Measurements from ENCODE around the gene ASB2. TPM values are rescaled to one million over a fixed set of nuclear protein-coding genes. Genes with fewer than 3 reads are reported as not detected.
A peak's percentile ranks its signal among the peaks of the same experiment; 100 is the strongest.

The ASB2 gene
- total RNA-seq, 2 experiments from 2014 or later, result 93.9 to 99.3 TPM

DNA sequence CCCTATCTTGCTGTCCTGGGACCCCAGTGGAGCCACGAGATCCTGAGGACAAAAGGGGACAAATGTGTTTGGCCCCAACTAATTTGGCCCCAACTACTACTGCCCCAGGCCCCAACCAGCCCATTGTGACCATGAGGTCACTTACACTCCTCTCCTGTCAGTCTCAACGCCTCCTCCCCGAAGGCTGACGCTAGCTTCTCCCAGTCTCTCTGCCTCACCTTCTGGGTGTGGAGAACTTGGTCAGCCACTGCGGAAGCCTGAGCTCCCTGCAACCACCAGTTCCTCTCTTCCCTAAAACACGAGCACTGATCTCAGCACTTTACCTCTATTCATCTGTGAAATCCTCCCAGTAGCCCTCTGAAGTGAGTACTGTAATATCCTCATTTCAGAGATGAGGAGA is 35.9 kb downstream of the ASB2 start:
- no peaks in the 10 kb centered on the region for H3K9me3 Mint-ChIP-seq
- H3K4me1 Mint-ChIP-seq, result peaks cover 36% of the 10 kb centered on the region
- CTCF ChIA-PET, result interaction anchor here (0.7 to 11.2 kb wide), 33 partner anchors 11 to 285 kb away, joined by 3 to 354 read pairs (median 9); partner anchors contain the start of genes ASB2, CCDC197, DDX24 and IFI27L1
- H3K27ac Mint-ChIP-seq, result peak overlapping the region; percentile 68
- H3K36me3 Mint-ChIP-seq (ENCODE audit: low read depth), result peaks cover 80% of the 10 kb centered on the region
- no peaks in the 10 kb centered on the region for H3K27me3 Mint-ChIP-seq
- POLR2A ChIA-PET, result interaction anchor here (1.3 to 6.1 kb wide), 12 partner anchors 12 to 141 kb away, joined by 3 to 79 read pairs (median 12); partner anchors contain the start of genes ASB2, CCDC197, DDX24 and IFI27L1
- H3K4me3 Mint-ChIP-seq, result peak overlapping the region; percentile 20
- no peak for DNase-seq

DNA sequence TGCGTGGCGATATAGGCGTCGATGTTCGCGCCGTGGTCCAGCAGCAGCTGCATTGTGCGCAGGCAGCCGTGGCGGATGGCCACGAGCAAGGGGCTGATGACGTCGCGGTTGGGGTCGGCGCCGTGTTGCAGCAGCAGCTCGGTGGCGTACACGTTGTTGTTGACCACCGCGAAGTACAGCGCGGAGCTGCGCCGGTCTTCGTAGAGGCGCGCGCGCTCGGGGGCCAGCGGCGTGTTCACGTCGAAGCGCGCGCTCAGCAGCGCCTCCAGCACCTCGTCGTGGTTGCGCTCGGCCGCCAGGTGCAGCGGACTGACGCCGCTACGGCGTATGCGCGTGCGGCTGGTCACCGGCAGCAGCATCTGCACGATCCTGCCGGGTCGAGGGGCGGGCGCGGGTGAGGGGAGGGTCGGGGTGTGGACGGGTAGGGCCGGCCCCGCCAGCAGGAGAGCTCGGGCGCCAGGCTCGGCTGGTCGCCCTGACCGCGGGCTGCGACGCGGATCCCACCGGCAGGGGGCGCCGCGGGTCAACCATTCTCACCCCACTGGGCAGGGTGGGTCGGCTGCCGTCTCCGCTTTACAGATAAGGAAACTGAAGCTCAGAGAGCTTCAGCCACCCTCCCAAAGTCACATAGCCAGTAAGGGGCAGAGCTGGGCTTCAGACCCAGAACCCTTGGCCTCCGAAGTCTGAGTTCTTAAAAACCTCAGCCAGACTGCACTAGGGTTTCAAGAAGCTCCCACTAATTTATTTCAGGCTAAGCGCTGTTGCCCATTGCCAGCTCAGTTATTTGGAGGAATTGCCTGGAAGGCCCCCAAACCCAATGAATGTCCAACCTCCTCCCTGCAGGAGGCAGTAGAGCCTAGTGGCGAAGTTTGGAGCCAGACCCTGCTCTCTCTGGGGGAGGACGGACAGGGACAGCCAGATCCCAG is 36.8 kb downstream of the ASB2 start:
- H3K36me3 Mint-ChIP-seq (ENCODE audit: low read depth), result peaks cover 83% of the 10 kb centered on the region
- ChIA-PET POLR2A (interaction anchor here (0.7 to 6.1 kb wide), 21 partner anchors 11 to 197 kb away, joined by 3 to 79 read pairs (median 5); partner anchors contain the start of genes ASB2, CCDC197, DDX24 and IFI27L1), CTCF (interaction anchor here (0.6 to 11.2 kb wide), 54 partner anchors 9 to 286 kb away, joined by 3 to 354 read pairs (median 4); partner anchors contain the start of genes ASB2, CCDC197, DDX24 and IFI27L1)
- peaks cover 36% of the 10 kb centered on the region for H3K4me1 Mint-ChIP-seq
- no peaks in the 10 kb centered on the region for H3K27me3 Mint-ChIP-seq
- peak overlapping the region; percentile 52 for H3K4me3 Mint-ChIP-seq
- H3K27ac Mint-ChIP-seq, result peak overlapping the region; percentile 68
- H3K9me3 Mint-ChIP-seq, result no peaks in the 10 kb centered on the region
- DNase-seq, result peak; percentile 92

DNA sequence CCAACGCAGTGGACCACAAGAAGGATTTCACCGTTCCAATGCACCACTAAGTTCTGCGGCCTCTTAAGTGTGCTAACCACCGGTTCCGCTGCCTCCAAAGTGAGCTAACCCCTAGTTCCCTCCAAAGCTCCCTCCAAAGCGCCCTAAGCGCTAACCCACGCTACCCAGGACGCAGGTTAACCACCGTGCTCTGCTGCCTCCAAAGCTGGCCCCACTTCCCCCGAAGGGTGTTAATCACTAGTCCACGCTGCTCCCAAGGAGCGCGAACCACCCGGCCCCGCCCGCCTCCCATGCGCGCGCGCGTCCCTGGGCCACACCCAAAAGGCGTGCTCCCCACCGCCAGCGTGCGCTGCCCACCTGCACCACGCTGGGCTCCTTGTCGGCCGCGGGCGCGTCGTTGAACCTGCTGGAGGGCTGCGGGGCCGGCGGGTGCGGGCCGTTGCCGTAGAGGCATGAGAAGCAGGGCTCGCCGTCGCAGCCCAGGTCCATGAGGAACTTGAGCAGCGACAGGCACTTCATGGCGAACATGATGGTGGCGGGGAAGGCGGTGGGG is 37.5 kb downstream of the ASB2 start:
- Mint-ChIP-seq H3K4me1 (peaks cover 36% of the 10 kb centered on the region), H3K4me3 (peak overlapping the region; percentile 52), H3K27me3 (no peaks in the 10 kb centered on the region), H3K27ac (no peak overlapping the region), H3K36me3 (ENCODE audit: low read depth) (peaks cover 83% of the 10 kb centered on the region), H3K9me3 (no peaks in the 10 kb centered on the region)
- no peak for DNase-seq
- ChIA-PET CTCF (interaction anchor here (0.7 to 11.2 kb wide), 23 partner anchors 8 to 243 kb away, joined by 3 to 354 read pairs (median 24); partner anchors contain the start of genes ASB2, CCDC197, IFI27L2 and OTUB2), POLR2A (interaction anchor here (0.7 to 6.1 kb wide), 14 partner anchors 14 to 198 kb away, joined by 3 to 79 read pairs (median 10); partner anchors contain the start of genes ASB2, CCDC197, DDX24 and IFI27L1)

DNA sequence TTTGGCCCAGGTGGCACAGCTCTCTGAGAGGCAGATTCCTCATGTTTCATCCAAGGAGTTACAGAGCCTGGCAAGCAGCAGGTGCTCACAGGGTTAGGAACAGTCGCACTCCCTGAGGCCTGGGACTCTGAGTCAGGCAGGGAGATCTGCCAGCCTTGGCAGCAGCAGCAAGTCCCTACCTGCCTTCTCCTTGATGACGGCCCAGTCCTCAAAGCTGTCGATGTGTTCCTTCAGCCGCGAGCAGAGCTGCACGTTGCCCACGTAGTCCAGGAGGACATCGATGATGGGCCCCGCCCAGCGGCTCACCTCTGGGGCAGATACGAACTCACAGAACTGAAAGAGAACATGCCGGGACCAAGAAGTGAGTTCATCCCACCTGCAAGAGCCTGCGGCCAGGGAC is 38.9 kb downstream of the ASB2 start:
- ChIA-PET CTCF (interaction anchor here (0.6 to 11.2 kb wide), 12 partner anchors 9 to 1586 kb away, joined by 3 to 354 read pairs (median 4); partner anchors contain the start of genes ASB2 and CCDC197), POLR2A (interaction anchor here (1.4 to 6.1 kb wide), 5 partner anchors 22 to 63 kb away, joined by 3 to 79 read pairs (median 15); no protein-coding TSS in a partner anchor)
- Mint-ChIP-seq H3K9me3 (no peaks in the 10 kb centered on the region), H3K27me3 (no peaks in the 10 kb centered on the region), H3K4me1 (peaks cover 34% of the 10 kb centered on the region), H3K27ac (no peak overlapping the region), H3K36me3 (ENCODE audit: low read depth) (peaks cover 80% of the 10 kb centered on the region), H3K4me3 (no peak overlapping the region)
- DNase-seq, result no peak

DNA sequence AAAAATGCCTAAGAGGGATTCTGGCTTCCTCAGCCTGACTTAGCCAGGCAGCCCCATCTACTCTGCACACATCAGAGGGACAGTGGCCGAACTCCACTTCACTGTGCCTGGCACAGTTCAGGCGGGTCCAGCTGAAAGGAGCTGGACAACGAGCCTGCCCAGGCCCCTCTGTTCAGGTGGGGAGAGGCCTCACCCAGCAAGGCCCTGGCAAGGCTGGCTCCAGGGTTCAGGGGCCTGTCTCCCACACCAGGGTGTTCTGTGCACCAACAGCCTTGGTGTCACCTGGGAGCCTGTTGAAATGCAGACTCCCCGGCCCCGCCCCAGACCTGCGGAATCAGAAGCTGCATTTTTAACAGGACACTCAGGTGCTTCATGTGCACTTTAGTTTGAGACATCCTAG is 39.4 kb downstream of the ASB2 start:
- ChIA-PET CTCF (interaction anchor here (1.1 to 11.2 kb wide), 9 partner anchors 9 to 200 kb away, joined by 3 to 354 read pairs (median 6); partner anchors contain the start of genes ASB2 and CCDC197), POLR2A (interaction anchor here (1.5 to 6.1 kb wide), 3 partner anchors 26 to 63 kb away, joined by 4 to 79 read pairs (median 15); no protein-coding TSS in a partner anchor)
- H3K4me1 Mint-ChIP-seq, result peaks cover 32% of the 10 kb centered on the region
- H3K27ac Mint-ChIP-seq, result no peak overlapping the region
- no peak for DNase-seq
- no peaks in the 10 kb centered on the region for H3K27me3 Mint-ChIP-seq
- H3K4me3 Mint-ChIP-seq, result no peak overlapping the region
- H3K36me3 Mint-ChIP-seq (ENCODE audit: low read depth), result peaks cover 80% of the 10 kb centered on the region
- H3K9me3 Mint-ChIP-seq, result no peaks in the 10 kb centered on the region

DNA sequence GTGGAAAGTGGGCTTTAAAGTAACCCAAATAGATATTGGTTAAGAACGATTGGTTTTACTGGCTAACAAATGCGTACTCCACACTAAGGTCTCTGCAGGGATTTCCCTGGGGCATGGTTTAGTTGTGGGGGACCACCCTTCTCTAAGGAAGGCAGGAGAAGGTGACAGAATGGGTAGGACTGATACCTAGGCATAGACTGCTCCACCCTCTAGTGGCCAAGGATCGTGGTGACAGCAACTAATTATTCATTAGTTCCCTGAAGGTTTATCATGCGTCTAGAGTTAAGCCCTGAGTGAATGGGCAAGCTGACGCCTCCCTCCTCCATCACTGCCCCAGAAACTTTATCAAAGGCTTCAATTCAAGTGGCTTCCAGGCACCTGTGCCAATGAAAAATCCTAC is 40.1 kb downstream of the ASB2 start:
- Mint-ChIP-seq H3K27ac (no peak overlapping the region), H3K4me1 (peaks cover 29% of the 10 kb centered on the region), H3K4me3 (no peak overlapping the region), H3K9me3 (no peaks in the 10 kb centered on the region), H3K36me3 (ENCODE audit: low read depth) (peaks cover 76% of the 10 kb centered on the region), H3K27me3 (no peaks in the 10 kb centered on the region)
- ChIA-PET POLR2A (interaction anchor here (0.8 to 6.1 kb wide), 3 partner anchors 35 to 64 kb away, joined by 3 to 79 read pairs (median 15); no protein-coding TSS in a partner anchor), CTCF (interaction anchor here (1.0 to 11.2 kb wide), 12 partner anchors 10 to 200 kb away, joined by 3 to 354 read pairs (median 6); partner anchors contain the start of genes ASB2 and CCDC197)
- no peak for DNase-seq

DNA sequence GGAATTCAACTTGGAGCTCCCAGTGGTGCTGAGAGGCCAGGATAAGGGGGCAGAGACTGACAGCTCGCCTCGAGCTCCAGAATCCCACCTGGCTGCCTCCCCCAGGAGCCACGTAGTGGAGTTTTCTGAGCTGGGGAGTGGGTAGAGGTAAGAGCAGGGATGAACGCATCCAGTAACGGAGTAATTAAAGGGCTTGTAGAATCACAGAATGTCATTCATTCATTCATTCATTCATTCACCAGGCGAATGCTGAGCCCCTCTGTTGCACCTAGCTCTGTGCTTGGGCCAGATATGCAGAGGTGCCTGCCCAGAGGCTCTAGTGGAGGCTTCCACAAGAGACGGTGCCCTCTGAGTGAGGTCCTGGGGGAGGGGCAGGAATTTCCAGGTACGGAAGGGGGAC is 41.2 kb downstream of the ASB2 start:
- POLR2A ChIA-PET, result interaction anchor here (2.4 kb wide), 1 partner anchor 65 kb away, joined by 15 read pairs; no protein-coding TSS in a partner anchor

DNA sequence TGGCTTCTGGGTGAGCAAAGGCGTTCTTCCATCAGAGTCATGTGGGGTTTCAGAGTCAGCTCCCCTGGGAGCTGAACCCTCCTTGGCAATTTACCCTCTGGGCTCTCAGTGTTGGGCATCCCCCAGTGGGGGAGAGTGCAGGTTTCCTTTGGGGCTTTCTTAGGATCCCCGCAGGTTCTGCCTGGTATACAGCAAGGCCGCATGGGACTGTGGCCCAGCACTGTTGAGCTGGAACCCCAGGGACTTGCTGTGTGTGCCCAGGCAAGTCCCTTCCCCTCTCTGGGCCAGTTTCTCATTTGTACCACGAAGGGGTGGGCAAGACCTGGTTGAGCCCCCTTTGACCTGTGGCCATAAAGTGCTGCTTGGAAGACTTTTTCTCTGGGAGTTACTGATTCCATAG is 43.7 kb downstream of the ASB2 start:
- DNase-seq, result no peak
- Mint-ChIP-seq H3K36me3 (ENCODE audit: low read depth) (peaks cover 49% of the 10 kb centered on the region), H3K4me1 (peaks cover 5% of the 10 kb centered on the region), H3K4me3 (no peak overlapping the region), H3K9me3 (no peaks in the 10 kb centered on the region), H3K27me3 (no peaks in the 10 kb centered on the region), H3K27ac (no peak overlapping the region)
- CTCF ChIA-PET, result interaction anchor here (0.6 to 1.2 kb wide), 2 partner anchors 71 to 277 kb away, joined by 3 to 4 read pairs; no protein-coding TSS in a partner anchor
- POLR2A ChIA-PET, result interaction anchor here (1.0 kb wide), 1 partner anchor 22 kb away, joined by 3 read pairs; no protein-coding TSS in a partner anchor

More for the DNA sequence above, 41.2 kb downstream of the ASB2 start:
- no peaks in the 10 kb centered on the region for H3K27me3 Mint-ChIP-seq
- CTCF ChIA-PET, result interaction anchor here (1.0 to 11.2 kb wide), 8 partner anchors 11 to 201 kb away, joined by 3 to 354 read pairs (median 5); partner anchors contain the start of genes ASB2 and CCDC197
- no peak for DNase-seq
- H3K9me3 Mint-ChIP-seq, result no peaks in the 10 kb centered on the region
- peaks cover 66% of the 10 kb centered on the region for H3K36me3 Mint-ChIP-seq (ENCODE audit: low read depth)
- no peak overlapping the region for H3K4me3 Mint-ChIP-seq
- no peak overlapping the region for H3K27ac Mint-ChIP-seq
- peaks cover 20% of the 10 kb centered on the region for H3K4me1 Mint-ChIP-seq

DNA sequence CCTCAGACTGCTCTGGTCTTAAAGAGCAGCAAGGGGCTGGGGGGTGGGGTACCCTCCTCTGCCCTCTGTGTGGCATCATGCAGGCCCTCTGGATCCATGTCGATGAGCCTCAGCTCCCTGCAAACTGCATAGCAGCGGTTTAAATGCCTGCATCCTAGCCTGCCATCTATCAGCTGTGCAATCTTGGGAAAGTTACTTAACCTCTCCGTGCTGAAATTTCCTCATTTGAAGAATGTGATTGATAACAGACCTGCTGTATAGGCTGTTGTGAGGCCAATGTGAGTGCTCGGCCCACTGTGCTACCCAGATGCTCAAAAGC is 45.4 kb downstream of the ASB2 start:
- H3K27me3 Mint-ChIP-seq, result no peaks in the 10 kb centered on the region
- no peak overlapping the region for H3K4me3 Mint-ChIP-seq
- ChIA-PET POLR2A (interaction anchor here (0.9 kb wide), 1 partner anchor 74 kb away, joined by 3 read pairs; no protein-coding TSS in a partner anchor), CTCF (interaction anchor here (1.5 kb wide), 1 partner anchor 9 kb away, joined by 9 read pairs; no protein-coding TSS in a partner anchor)
- no peaks in the 10 kb centered on the region for H3K4me1 Mint-ChIP-seq
- no peak for DNase-seq
- H3K9me3 Mint-ChIP-seq, result no peaks in the 10 kb centered on the region
- H3K27ac Mint-ChIP-seq, result no peak overlapping the region
- H3K36me3 Mint-ChIP-seq (ENCODE audit: low read depth), result peaks cover 38% of the 10 kb centered on the region

DNA sequence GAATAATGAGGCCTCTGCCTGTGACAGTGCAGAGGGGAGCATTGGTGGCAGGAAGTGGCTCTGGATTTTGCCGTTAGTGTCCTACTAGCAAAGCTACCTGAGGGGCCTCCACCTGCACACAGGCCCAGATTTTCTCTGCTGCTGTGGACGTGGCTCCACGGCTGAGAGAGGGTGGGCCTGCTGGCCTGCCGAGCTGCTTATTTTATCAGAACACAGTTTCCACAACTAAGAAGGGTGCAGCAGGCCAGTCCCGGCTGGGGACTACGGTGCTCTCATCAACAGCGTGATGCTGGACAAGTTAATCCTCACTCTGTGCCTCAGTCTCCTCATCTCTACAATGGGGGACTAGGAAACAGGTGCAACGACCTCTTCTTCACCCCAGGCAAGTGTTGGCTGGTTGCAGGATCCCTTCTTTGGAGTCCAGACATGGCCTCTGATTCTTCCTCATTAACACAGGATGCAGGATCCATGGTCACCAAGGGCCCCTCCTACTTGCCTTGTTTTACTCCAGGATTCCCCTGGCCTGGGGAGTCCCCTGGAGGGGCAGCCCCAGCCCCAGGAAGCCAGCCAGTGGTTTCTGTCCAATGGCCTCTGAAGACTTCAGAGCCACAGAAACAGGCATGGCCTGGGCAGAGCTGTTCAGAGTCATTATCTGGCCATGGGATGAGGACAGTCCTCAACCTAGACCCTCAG is 45.9 kb downstream of the ASB2 start:
- H3K4me3 Mint-ChIP-seq, result no peak overlapping the region
- no peaks in the 10 kb centered on the region for H3K27me3 Mint-ChIP-seq
- no peaks in the 10 kb centered on the region for H3K9me3 Mint-ChIP-seq
- CTCF ChIA-PET, result interaction anchor here (1.5 kb wide), 1 partner anchor 9 kb away, joined by 9 read pairs; no protein-coding TSS in a partner anchor
- no peaks in the 10 kb centered on the region for H3K4me1 Mint-ChIP-seq
- peaks cover 35% of the 10 kb centered on the region for H3K36me3 Mint-ChIP-seq (ENCODE audit: low read depth)
- no peak for DNase-seq
- POLR2A ChIA-PET, result no interaction called here
- H3K27ac Mint-ChIP-seq, result no peak overlapping the region

DNA sequence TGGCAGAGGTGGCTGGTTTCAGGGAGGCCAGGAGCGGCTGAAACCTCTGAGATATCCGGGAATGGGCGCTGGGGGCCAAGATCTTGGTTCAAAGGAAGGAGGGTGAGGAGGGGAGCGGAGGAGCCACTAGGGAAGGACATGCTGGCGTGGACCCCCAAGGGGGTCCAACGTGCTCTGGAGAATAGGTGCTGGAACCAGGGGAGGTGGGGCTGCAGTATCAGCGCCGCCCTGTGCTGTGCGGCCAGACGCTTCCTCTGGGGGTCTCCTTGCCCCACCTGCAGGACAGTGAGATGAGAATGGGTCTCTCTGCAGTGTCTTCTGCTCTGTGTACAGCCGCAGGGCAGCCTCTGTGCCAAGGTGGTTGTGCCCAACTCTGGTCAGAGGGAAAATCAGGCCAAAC is 46.7 kb downstream of the ASB2 start:
- Mint-ChIP-seq H3K4me1 (no peaks in the 10 kb centered on the region), H3K36me3 (ENCODE audit: low read depth) (peaks cover 27% of the 10 kb centered on the region), H3K27ac (no peak overlapping the region), H3K9me3 (no peaks in the 10 kb centered on the region), H3K27me3 (no peaks in the 10 kb centered on the region), H3K4me3 (no peak overlapping the region)
- DNase-seq, result no peak
- POLR2A ChIA-PET, result no interaction called here
- CTCF ChIA-PET, result no interaction called here

DNA sequence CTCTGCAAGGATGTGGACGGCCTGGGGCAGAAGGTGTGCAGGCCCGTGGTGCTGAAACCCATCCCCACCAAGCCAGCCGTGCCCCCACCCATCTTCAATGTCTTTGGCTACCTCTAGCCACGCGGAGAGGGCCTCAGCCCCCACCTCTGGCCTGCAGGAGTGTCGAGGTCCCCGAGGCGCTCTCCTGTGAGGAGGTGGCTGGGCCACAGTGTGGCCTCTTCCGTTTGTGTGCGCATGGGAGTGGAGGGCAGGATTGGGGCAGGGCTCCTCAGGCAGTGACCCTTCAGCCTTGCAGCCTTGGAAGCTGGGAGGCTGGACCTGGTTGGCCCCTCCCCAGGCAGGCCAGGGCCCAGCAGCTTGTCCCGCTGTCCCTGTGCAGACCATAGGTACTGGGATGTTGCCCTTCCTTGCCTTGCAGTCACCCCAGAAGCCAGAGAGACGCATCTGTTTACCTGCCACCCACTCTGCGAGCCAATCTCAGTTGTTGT is 47.3 kb downstream of the ASB2 start:
- no peak for DNase-seq
- peaks cover 21% of the 10 kb centered on the region for H3K36me3 Mint-ChIP-seq (ENCODE audit: low read depth)
- no peak overlapping the region for H3K27ac Mint-ChIP-seq
- ChIA-PET CTCF (no interaction called here), POLR2A (no interaction called here)
- H3K27me3 Mint-ChIP-seq, result no peaks in the 10 kb centered on the region
- no peaks in the 10 kb centered on the region for H3K9me3 Mint-ChIP-seq
- H3K4me3 Mint-ChIP-seq, result no peak overlapping the region
- H3K4me1 Mint-ChIP-seq, result no peaks in the 10 kb centered on the region
